ENCODE measurements around the gene YPEL2.

- TF ChIP-seq CTCF (IDR thresholded peaks at IDR 0.05; ENCODE audit: extremely low read depth in 1 of 2, insufficient read depth in 1 of 2, low read depth in 1 of 2, low read length in 2 of 2) (no peak), POLR2A (IDR thresholded peaks at IDR 0.05; ENCODE audit: low read depth, low read length) (no peak)
These were observed 37.8 kb downstream of the YPEL2 start for GRCh38 chr17:59369031-59369975.
